Spleen (tissue), 11 donors: Measurements from ENCODE around the gene RPS15. TPM values are rescaled to one million over a fixed set of nuclear protein-coding genes. Genes with fewer than 3 reads are reported as not detected.

ENCODE experiments used
- DNase-seq: peaks from one replicate; pipeline ENCODE4 v3.0.0-alpha.2; 2020
- H3K27ac ChIP-seq, 8 donors: fragments of 200-600 bp; sonication (generic) in 7 of 8; 1 replicate in 4 of 8; 2 replicates in 4 of 8; pipeline versions ENCODE4 v1.5.0 to v1.8.0; 2016 to 2021; ENCODE audit warnings: inconsistent platforms in 4 of 8, mild to moderate bottlenecking in 4 of 8, moderate library complexity in 1 of 8
- H3K27me3 ChIP-seq, 7 donors: fragments of 200-600 bp; sonication (generic) in 6 of 7; replicated peaks in 1 of 7; 1 replicate in 4 of 7; 2 replicates in 3 of 7; pipeline versions ENCODE4 v1.5.0 to v1.8.0; 2016 to 2021; ENCODE audit warnings: inconsistent platforms in 3 of 7, mild to moderate bottlenecking in 1 of 7
- H3K36me3 ChIP-seq, 6 donors: fragments of 200-600 bp; sonication (generic) in 5 of 6; 1 replicate in 4 of 6; 2 replicates in 2 of 6; pipeline versions ENCODE4 v1.5.0 to v1.8.0; 2016 to 2021; ENCODE audit warnings: inconsistent platforms in 2 of 6
- H3K4me1 ChIP-seq, 6 donors: fragments of 200-600 bp; sonication (generic) in 5 of 6; 1 replicate in 3 of 6; 2 replicates in 3 of 6; pipeline versions ENCODE4 v1.5.0 to v1.8.0; 2016 to 2021; ENCODE audit warnings: inconsistent platforms in 3 of 6
- H3K4me3 ChIP-seq, 8 donors: fragments of 200-600 bp; sonication (generic) in 7 of 8; 1 replicate in 4 of 8; 2 replicates in 4 of 8; pipeline versions ENCODE4 v1.5.0 to v1.8.0; 2016 to 2021; ENCODE audit warnings: inconsistent platforms in 4 of 8, mild to moderate bottlenecking in 4 of 8, moderate library complexity in 2 of 8
- H3K9me3 ChIP-seq, 8 donors: fragments of 200-600 bp; sonication (generic) in 7 of 8; 1 replicate in 4 of 8; 2 replicates in 4 of 8; pipeline versions ENCODE4 v1.5.0 to v1.8.0; 2016 to 2021; ENCODE audit warnings: inconsistent platforms in 4 of 8
- CTCF ChIP-seq, 11 experiments: fragments of 200-600 bp in 7 of 11; fragments of 450-650 bp in 4 of 11; sonication (generic) in 4 of 11; IDR thresholded peaks in 8 of 11; conservative IDR thresholded peaks in 3 of 11; 1 replicate in 7 of 11; 2 replicates in 4 of 11; pipeline versions ENCODE4 v1.4.0 to v1.8.0; 2016 to 2021; ENCODE audit warnings: antibody characterized with exemption in 11 of 11, inconsistent platforms in 4 of 11, mild to moderate bottlenecking in 1 of 11
- POLR2A ChIP-seq, 3 donors: fragments of 450-650 bp; IDR thresholded peaks; one replicate each; pipeline ENCODE4 v1.5.1; 2017; ENCODE audit warnings: antibody characterized with exemption in 3 of 3, mild to moderate bottlenecking in 1 of 3
- POLR2AphosphoS5 ChIP-seq, 3 donors: sonication (generic); formaldehyde crosslinking; IDR thresholded peaks; one replicate each; pipeline ENCODE4 v1.5.1; 2017; ENCODE audit warnings: antibody characterized with exemption in 3 of 3
- WGBS, 5 donors: extraction: QIAGEN DNeasy Blood & Tissue Kit in 3 of 5; methylation state at CpG; one replicate each; pipeline versions ENCODE4 v1.1.5 to v1.1.7; 2013 to 2018; 5-methylcytosine and 5-hydroxymethylcytosine counted together
- intact Hi-C: fragments of 100-400 bp; cut with DNase I; formaldehyde crosslinking; loops from one replicate; pipeline ENCODE4 v1.15.0; 2023; ENCODE audit warnings: low total_unique reads
- polyA plus RNA-seq, 3 donors: library from polyadenylated mRNA; stranded (reverse); fragments of 200-250 nt; gene quantifications; one replicate each; pipeline ENCODE4 v1.2.1, GENCODE V29; 2013
- total RNA-seq, 7 donors: library from RNA; depleted of rRNA in 3 of 7; stranded (reverse); fragments of >200 nt in 3 of 7; fragmentation: NEBNext Ultra II Directional in 4 of 7; extraction: Animal tissue kit (Norgen Biotek cat#: 25700) in 4 of 7; gene quantifications; one replicate each; pipeline versions ENCODE4 v1.1.0 to v1.2.1, GENCODE V29; 2016 to 2021
- donor health status: healthy with polysubstance abuse.
- donor health status: DM: no; HTN: no; CAD: no; lungs with moderate emphysema.
- donor health status: DM: no; HTN: no; CAD: no.
- donor health status: Bipolar disorder and iron deficiency.
- donor health status: healthy.
- donor health status: DM: no; HTN: no; CAD: no.
- donor health status: DM: yes; HTN: yes; CAD: no.

RPS15 gene
- total and polyA plus RNA-seq, 10 donors = 932 to 5,849 (median 4,147) TPM

GRCh38 chr19:1466018-1466460 lies 27.8 kb downstream of the RPS15 start:
- Histone ChIP-seq H3K4me3 (peak overlapping the region in 4 of 8 donors; percentile 5 to 46 (median 32)), H3K27ac (no peak overlapping the region), H3K27me3 (peaks cover 16 to 68% (median 64%) of the 10 kb centered on the region in 7 donors), H3K36me3 (peaks cover 0 to 22% (median under 1%) of the 10 kb centered on the region in 6 donors), H3K9me3 (no peaks in the 10 kb centered on the region), H3K4me1 (peaks cover 42 to 61% (median 57%) of the 10 kb centered on the region in 6 donors)
- 30 to 55% (median 46%) methylated on average over 12 to 41 of the region's 41 CpGs for WGBS, 5 donors
- intact Hi-C loops = no loop called here
- TF ChIP-seq CTCF (IDR thresholded peaks at IDR 0.05 in 8 of 11, conservative IDR thresholded peaks at IDR 0.05 in 3 of 11) (no peak), POLR2AphosphoS5 (IDR thresholded peaks at IDR 0.05) (no peak), POLR2A (IDR thresholded peaks at IDR 0.05) (no peak)
- peak; percentile 65 for DNase-seq

GRCh38 chr19:1466461-1467214 lies 28.4 kb downstream of the RPS15 start:
- Histone ChIP-seq H3K27ac (no peak overlapping the region), H3K9me3 (no peaks in the 10 kb centered on the region), H3K4me1 (peaks cover 48 to 67% (median 63%) of the 10 kb centered on the region in 6 donors), H3K36me3 (peaks cover 0 to 16% (median 0%) of the 10 kb centered on the region in 6 donors), H3K27me3 (peaks cover 21 to 74% (median 70%) of the 10 kb centered on the region in 7 donors), H3K4me3 (peak overlapping the region in 1 of 8 donors; percentile 72)
- intact Hi-C loops = no loop called here
- WGBS, 5 donors = 13 to 34% (median 27%) methylated on average over 18 to 70 of the region's 70 CpGs
- no peak for DNase-seq
- no peak for TF ChIP-seq CTCF (IDR thresholded peaks at IDR 0.05 in 8 of 11, conservative IDR thresholded peaks at IDR 0.05 in 3 of 11)
- TF ChIP-seq POLR2A (IDR thresholded peaks at IDR 0.05) = no peak
- TF ChIP-seq POLR2AphosphoS5 (IDR thresholded peaks at IDR 0.05) = no peak

- WGBS, 5 donors = 0 to 6% (median 4%) methylated on average over 3 to 36 of the region's 36 CpGs
- intact Hi-C loops = no loop called here
Measured at GRCh38 chr19:1467215-1467489, 29.0 kb downstream of the RPS15 start.

More at GRCh38 chr19:1467215-1467489, 29.0 kb downstream of the RPS15 start:
- Histone ChIP-seq H3K4me1 (peaks cover 50 to 72% (median 68%) of the 10 kb centered on the region in 6 donors), H3K36me3 (peaks cover 0 to 12% (median 0%) of the 10 kb centered on the region in 6 donors), H3K4me3 (peak overlapping the region in 3 of 8 donors; percentile 4 to 72 (median 50)), H3K9me3 (no peaks in the 10 kb centered on the region), H3K27ac (no peak overlapping the region), H3K27me3 (peaks cover 21 to 79% (median 75%) of the 10 kb centered on the region in 7 donors)
- no peak for DNase-seq
- no peak for TF ChIP-seq POLR2AphosphoS5 (IDR thresholded peaks at IDR 0.05)
- TF ChIP-seq CTCF (IDR thresholded peaks at IDR 0.05 in 8 of 11, conservative IDR thresholded peaks at IDR 0.05 in 3 of 11) = no peak
- TF ChIP-seq POLR2A (IDR thresholded peaks at IDR 0.05) = no peak
